HFF-Myc (cell line): Measurements from ENCODE around the gene IGF1R.
"Not testable (repeated sequence)": the region's sequence is repeated elsewhere in the genome, so short reads cannot be mapped to it uniquely, and the experiment has no call there.

Experiments used
- DNase-seq: peaks from one replicate; pipeline ENCODE4 v3.0.0-alpha.2; 2011; ENCODE audit warnings: low read depth; ENCODE audit errors: extremely low read depth
- H3K4me3 ChIP-seq: replicated peaks from 2 replicates; pipeline ENCODE4 v1.5.1; 2011; ENCODE audit warnings: low read depth, mild to moderate bottlenecking, control low read depth, low read length
- TF ChIP-seq, protein P1 (sequence below): IDR thresholded peaks from 2 replicates; pipeline ENCODE4 v1.5.1; 2012; ENCODE audit warnings: mild to moderate bottlenecking, low read depth, low read length, control low read depth; ENCODE audit errors: missing control alignments

IGF1R gene

DNA sequence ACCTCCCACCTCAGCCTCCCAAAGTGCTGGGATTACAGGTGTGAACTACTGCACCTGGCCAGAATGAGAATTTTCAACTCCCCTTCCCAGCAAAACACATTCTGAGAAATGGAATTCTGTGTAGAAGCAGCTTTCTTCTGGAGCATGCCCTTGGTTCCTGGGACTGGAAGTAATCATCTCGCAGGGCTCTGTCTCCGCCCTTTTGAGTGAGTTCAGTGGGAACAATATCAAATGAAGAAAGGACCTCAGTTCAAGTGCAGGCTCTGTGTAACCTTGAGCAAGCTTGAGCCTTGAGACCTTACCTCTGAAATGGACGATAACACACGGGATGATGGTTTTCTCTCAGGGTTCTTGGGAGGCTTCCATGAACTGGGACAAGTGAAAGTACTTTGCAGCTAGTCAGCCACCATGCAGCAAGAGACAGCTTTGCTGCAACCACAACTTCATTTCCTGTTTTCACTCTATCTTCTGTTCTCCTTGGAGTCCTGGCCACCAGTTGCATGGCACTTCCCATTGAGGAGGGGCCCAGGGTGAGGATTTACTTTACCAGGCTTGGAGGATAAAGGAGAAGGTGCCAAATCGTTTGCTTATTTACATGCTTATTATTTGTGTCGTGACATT lies 35.7 kb upstream of the IGF1R start:
- no peak overlapping the region for H3K4me3 ChIP-seq
- no peak for DNase-seq
- TF ChIP-seq, protein P1, sequence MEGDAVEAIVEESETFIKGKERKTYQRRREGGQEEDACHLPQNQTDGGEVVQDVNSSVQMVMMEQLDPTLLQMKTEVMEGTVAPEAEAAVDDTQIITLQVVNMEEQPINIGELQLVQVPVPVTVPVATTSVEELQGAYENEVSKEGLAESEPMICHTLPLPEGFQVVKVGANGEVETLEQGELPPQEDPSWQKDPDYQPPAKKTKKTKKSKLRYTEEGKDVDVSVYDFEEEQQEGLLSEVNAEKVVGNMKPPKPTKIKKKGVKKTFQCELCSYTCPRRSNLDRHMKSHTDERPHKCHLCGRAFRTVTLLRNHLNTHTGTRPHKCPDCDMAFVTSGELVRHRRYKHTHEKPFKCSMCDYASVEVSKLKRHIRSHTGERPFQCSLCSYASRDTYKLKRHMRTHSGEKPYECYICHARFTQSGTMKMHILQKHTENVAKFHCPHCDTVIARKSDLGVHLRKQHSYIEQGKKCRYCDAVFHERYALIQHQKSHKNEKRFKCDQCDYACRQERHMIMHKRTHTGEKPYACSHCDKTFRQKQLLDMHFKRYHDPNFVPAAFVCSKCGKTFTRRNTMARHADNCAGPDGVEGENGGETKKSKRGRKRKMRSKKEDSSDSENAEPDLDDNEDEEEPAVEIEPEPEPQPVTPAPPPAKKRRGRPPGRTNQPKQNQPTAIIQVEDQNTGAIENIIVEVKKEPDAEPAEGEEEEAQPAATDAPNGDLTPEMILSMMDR: no peak

DNA sequence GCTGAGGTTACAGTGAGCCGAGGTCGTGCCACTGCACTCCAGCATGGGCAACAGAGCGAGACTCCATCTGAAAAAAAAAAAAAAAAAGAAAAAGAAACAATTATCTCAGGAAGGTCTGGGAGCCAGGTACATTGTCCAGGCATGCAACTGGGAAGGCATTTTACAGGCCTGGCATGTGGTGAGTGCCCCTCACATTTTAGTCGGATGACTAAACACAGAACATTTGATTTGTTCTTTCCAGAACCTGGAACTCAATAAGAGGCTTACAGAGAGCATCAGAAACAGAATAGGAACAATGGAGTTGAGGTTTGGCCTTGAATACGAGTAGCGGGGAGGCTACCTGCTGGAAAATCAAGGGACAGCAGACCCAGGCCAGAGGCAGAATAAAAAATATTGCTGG lies 33.7 kb upstream of the IGF1R start:
- TF ChIP-seq, protein P1: no peak
- DNase-seq: no peak
- no peak overlapping the region for H3K4me3 ChIP-seq

DNA sequence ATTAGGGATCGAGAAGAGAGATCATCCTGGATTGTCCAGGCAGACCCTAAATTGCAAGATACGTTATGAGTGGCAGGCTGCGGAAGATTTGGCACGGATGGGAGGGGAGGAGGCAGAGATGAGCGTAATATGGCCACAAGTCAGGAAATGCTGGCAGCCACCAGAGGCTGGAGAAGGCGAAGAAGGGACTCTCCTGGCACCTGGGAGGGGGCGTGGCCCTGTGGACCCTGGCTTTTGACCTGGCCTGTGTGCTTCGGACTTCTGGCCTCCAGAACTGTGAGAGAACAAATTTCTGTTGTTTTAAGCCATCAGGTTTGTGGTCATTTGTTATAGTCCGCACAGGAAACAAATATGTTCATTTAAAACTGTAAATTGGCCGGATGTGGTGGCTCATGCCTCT lies 31.9 kb upstream of the IGF1R start:
- H3K4me3 ChIP-seq: no peak overlapping the region
- TF ChIP-seq, protein P1: no peak
- no peak for DNase-seq

DNA sequence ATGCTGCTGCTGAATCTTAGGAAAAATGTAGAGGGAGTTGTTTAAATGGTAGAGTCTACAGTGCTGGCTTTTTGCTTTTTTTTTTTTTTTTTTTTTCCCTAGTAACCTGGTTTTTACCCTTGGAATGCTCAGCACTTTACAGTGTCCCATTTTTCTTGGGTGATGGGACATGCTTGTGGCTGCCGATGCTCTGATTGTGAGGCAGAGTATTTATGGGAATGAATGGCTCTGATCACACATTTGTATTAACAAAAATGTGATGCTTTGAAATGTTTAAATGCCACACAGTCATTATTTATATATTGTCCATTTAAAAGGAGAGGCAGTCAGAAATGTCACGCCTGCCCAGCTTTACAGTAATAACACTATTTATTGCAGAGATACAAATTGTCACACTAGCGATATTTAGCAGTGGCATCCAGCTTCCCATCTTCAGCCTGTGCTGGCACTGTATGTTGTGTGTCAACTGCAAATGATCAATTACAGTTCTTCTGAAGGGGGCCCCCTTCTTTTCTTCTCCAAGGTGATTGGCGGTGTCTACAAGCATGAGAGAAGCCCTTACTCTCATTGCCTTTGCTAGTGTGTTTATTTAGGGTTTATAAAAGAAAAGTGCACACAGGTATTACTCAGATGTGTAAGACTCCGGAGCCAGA lies 30.9 kb upstream of the IGF1R start:
- TF ChIP-seq, protein P1: no peak
- no peak overlapping the region for H3K4me3 ChIP-seq
- DNase-seq: no peak

DNA sequence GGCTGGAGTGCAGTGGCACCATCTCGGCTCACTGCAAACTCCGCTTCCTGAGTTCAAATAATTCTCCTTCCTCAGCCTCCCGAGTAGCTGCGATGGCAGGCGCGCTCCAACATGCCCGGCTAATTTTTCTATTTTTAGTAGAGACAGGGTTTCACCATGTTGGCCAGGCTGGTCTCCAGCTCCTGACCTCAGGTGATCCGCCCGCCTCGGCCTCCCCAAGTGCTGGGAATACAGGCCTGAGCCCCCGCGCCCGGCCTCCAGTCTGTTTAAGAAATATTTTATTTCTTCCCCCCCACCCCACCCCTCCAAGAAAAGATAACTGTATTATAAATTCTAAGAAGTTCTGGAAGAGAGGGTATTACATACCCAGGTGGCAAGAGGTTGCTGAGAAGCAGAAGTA lies 29.8 kb upstream of the IGF1R start:
- DNase-seq: not testable (repeated sequence)

DNA sequence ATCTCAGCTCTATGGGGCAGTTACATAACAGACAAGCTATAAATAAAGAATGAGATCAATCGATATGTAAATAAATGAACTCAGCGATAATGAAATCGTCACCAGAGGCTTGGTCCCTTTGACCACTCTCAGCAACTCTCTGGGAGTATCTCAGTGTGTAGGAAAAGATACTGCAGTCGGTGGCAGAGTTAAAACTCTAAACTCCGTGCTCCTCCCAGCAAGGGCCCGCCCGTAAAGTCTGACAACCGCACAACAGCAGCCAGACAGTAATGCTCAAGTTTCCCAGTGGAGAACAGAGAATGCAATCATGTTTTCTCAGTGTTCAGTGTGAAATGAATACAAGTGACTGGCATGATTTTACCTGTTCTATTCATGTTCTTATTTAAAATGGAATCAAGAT lies 28.3 kb upstream of the IGF1R start:
- no peak for DNase-seq
- TF ChIP-seq, protein P1: no peak
- no peak overlapping the region for H3K4me3 ChIP-seq

More for the DNA sequence above, 29.8 kb upstream of the IGF1R start:
- H3K4me3 ChIP-seq: not testable (repeated sequence)

DNA sequence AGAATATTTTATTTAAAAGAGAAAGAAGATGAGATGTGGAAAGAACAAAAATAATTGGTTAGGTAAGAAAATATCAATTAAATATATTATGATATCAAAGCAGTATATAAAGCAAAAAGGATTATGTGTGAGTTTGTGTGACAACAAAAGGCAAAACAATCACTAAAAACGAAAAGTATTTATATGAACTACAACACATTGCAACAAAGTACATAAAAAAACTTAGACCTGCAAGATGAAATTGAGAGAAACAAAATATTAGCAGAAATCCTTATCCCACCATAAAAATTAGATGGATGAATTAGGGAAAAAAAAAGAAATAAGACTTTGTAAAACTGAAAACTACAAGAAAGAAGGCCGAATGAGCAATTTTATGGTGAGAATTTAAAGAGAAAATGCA lies 27.3 kb upstream of the IGF1R start:
- DNase-seq: no peak
- TF ChIP-seq, protein P1: no peak
- H3K4me3 ChIP-seq: no peak overlapping the region
